NB4 (cell line): ENCODE results near the gene FGF13.

Source experiments
- MYC ChIP-seq: IDR thresholded peaks from 2 replicates; pipeline ENCODE4 v1.6.1; 2011; ENCODE audit warnings: low read depth, low read length
- POLR2A ChIP-seq: IDR thresholded peaks from 2 replicates; pipeline ENCODE4 v1.6.1; 2011; ENCODE audit warnings: mild to moderate bottlenecking; ENCODE audit not compliant: insufficient read length; ENCODE audit errors: extremely low read depth
- TF ChIP-seq, protein P1 (sequence below): IDR thresholded peaks from one replicate; pipeline ENCODE4 v1.5.1; 2012; ENCODE audit warnings: low read depth, low read length
- TF ChIP-seq, protein P2 (sequence below): IDR thresholded peaks from 2 replicates; pipeline ENCODE4 v1.6.1; 2011; ENCODE audit warnings: low read depth, low read length

DNA sequence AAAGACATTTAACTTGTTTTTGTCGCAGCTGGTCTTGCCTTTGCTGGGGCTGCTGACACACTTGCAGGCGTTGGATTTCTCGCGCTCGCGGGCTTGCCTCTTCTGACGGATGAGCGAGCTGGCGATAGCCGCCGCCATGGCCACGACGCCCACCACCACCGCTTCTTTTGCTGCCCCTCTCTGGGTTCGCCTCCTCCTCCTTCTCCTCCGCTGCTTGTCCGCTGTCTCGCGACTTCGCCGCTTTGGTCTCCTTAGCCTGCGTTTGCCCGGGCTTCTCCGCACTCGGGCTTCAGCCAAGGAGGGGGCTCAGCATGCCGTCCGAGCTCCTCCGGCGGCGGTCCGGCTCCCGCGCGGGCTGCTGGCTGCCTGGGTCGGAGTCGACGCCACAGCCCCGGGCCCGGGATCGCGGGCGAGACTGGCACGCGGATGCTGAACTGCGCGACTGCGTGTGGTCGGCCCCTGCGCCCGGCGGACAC is 613 bp downstream of the FGF13 start:
- TF ChIP-seq POLR2A (no peak), MYC (no peak)
- TF ChIP-seq, protein P1, sequence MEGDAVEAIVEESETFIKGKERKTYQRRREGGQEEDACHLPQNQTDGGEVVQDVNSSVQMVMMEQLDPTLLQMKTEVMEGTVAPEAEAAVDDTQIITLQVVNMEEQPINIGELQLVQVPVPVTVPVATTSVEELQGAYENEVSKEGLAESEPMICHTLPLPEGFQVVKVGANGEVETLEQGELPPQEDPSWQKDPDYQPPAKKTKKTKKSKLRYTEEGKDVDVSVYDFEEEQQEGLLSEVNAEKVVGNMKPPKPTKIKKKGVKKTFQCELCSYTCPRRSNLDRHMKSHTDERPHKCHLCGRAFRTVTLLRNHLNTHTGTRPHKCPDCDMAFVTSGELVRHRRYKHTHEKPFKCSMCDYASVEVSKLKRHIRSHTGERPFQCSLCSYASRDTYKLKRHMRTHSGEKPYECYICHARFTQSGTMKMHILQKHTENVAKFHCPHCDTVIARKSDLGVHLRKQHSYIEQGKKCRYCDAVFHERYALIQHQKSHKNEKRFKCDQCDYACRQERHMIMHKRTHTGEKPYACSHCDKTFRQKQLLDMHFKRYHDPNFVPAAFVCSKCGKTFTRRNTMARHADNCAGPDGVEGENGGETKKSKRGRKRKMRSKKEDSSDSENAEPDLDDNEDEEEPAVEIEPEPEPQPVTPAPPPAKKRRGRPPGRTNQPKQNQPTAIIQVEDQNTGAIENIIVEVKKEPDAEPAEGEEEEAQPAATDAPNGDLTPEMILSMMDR, result no peak
- TF ChIP-seq, protein P2, sequence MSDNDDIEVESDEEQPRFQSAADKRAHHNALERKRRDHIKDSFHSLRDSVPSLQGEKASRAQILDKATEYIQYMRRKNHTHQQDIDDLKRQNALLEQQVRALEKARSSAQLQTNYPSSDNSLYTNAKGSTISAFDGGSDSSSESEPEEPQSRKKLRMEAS, result no peak
